Gastrocnemius medialis (tissue), 4 donors: Measurements from ENCODE around the gene CCNA2.

Source experiments
- CTCF ChIP-seq, 5 experiments: fragments of 450-650 bp in 3 of 5; fragments of 200-600 bp in 2 of 5; sonication (generic) in 2 of 5; IDR thresholded peaks in 4 of 5; conservative IDR thresholded peaks in 1 of 5; 1 replicate in 4 of 5; 2 replicates in 1 of 5; pipeline ENCODE4 v1.5.1; 2016 to 2019; ENCODE audit warnings: antibody characterized with exemption in 5 of 5, mild to moderate bottlenecking in 3 of 5, moderate library complexity in 3 of 5
- POLR2A ChIP-seq, 2 donors: fragments of 450-650 bp; IDR thresholded peaks; one replicate each; pipeline ENCODE4 v1.6.1; 2017; ENCODE audit warnings: antibody characterized with exemption in 2 of 2, mild to moderate bottlenecking in 2 of 2, moderate library complexity in 2 of 2

- TF ChIP-seq POLR2A (IDR thresholded peaks at IDR 0.05) (no peak), CTCF (IDR thresholded peaks at IDR 0.05 in 4 of 5, conservative IDR thresholded peaks at IDR 0.05 in 1 of 5) (no peak)
These were observed 14.5 kb upstream of the CCNA2 start for GRCh38 chr4:121838136-121838535.
